Trophoblast cell (in vitro differentiated cells and primary cell): ENCODE data around the gene NEMP1.
"Not testable (repeated sequence)": the region's sequence is repeated elsewhere in the genome, so short reads cannot be mapped to it uniquely, and the experiment has no call there.

Experiments
- DNase-seq, 2 donors: peaks; one replicate each; pipeline ENCODE4 v3.0.0-alpha.2; 2016
- H2AFZ ChIP-seq: 2 replicates; pipeline ENCODE4 v1.6.1; 2013; ENCODE audit warnings: low read length, moderate library complexity, mild to moderate bottlenecking; ENCODE audit not compliant: insufficient read depth, poor library complexity
- H2AK5ac ChIP-seq: 2 replicates; pipeline ENCODE4 v1.6.1; 2013; ENCODE audit warnings: mild to moderate bottlenecking, low read length
- H2BK120ac ChIP-seq: 2 replicates; pipeline ENCODE4 v1.6.1; 2013; ENCODE audit warnings: low read length, mild to moderate bottlenecking, moderate library complexity; ENCODE audit not compliant: insufficient read depth, poor library complexity
- H2BK12ac ChIP-seq: 2 replicates; pipeline ENCODE4 v1.6.1; 2013; ENCODE audit warnings: mild to moderate bottlenecking, low read length, moderate library complexity
- H2BK5ac ChIP-seq: 2 replicates; pipeline ENCODE4 v1.6.1; 2013; ENCODE audit warnings: low read length, low read depth, moderate library complexity, mild to moderate bottlenecking; ENCODE audit not compliant: poor library complexity
- H3K14ac ChIP-seq: 2 replicates; pipeline ENCODE4 v1.6.1; 2013; ENCODE audit warnings: mild to moderate bottlenecking, low read length
- H3K18ac ChIP-seq: 2 replicates; pipeline ENCODE4 v1.6.1; 2013; ENCODE audit warnings: mild to moderate bottlenecking, low read length
- H3K23ac ChIP-seq: 2 replicates; pipeline ENCODE4 v1.6.1; 2013; ENCODE audit warnings: low read length
- H3K27ac ChIP-seq: 2 replicates; pipeline ENCODE4 v1.5.1; 2013; ENCODE audit warnings: low read depth, mild to moderate bottlenecking, inconsistent platforms, low read length, moderate library complexity
- H3K27me3 ChIP-seq: 2 replicates; pipeline ENCODE4 v1.6.1; 2013; ENCODE audit warnings: inconsistent platforms, mild to moderate bottlenecking, low read length, moderate library complexity; ENCODE audit not compliant: insufficient read depth
- H3K36me3 ChIP-seq, 2 experiments: 1 replicate in 1 of 2; 2 replicates in 1 of 2; pipeline ENCODE4 v1.6.1; 2013; ENCODE audit warnings: low read length in 2 of 2, mild to moderate bottlenecking in 2 of 2, moderate library complexity in 1 of 2; ENCODE audit not compliant: insufficient read depth in 2 of 2, control insufficient read depth in 1 of 2
- H3K4ac ChIP-seq: 2 replicates; pipeline ENCODE4 v1.6.1; 2013; ENCODE audit warnings: low read depth, mild to moderate bottlenecking, low read length, moderate library complexity
- H3K4me1 ChIP-seq, 2 experiments: 1 replicate in 1 of 2; 2 replicates in 1 of 2; pipeline ENCODE4 v1.6.1; 2013; ENCODE audit warnings: low read length in 2 of 2, mild to moderate bottlenecking in 2 of 2, moderate library complexity in 1 of 2; ENCODE audit not compliant: insufficient read depth in 2 of 2, control insufficient read depth in 1 of 2
- H3K4me2 ChIP-seq: 2 replicates; pipeline ENCODE4 v1.6.1; 2013; ENCODE audit warnings: inconsistent platforms, mild to moderate bottlenecking, low read length, moderate library complexity
- H3K4me3 ChIP-seq: 2 replicates; pipeline ENCODE4 v1.5.1; 2013; ENCODE audit warnings: mild to moderate bottlenecking, low read depth, low read length, inconsistent platforms
- H3K79me1 ChIP-seq: one replicate; pipeline ENCODE4 v1.6.1; 2013; ENCODE audit warnings: low read length
- H3K79me2 ChIP-seq: 2 replicates; pipeline ENCODE4 v1.6.1; 2013; ENCODE audit warnings: low read length, mild to moderate bottlenecking; ENCODE audit not compliant: control insufficient read depth, insufficient read depth, poor library complexity
- H3K9ac ChIP-seq: 2 replicates; pipeline ENCODE4 v1.6.1; 2013; ENCODE audit warnings: mild to moderate bottlenecking, low read length
- H3K9me3 ChIP-seq: 2 replicates; pipeline ENCODE4 v1.6.1; 2013; ENCODE audit warnings: low read depth, mild to moderate bottlenecking, control low read depth, inconsistent platforms, low read length; ENCODE audit not compliant: insufficient read depth
- H4K12ac ChIP-seq: 2 replicates; pipeline ENCODE4 v1.6.1; 2013; ENCODE audit warnings: low read depth, mild to moderate bottlenecking, low read length, moderate library complexity
- H4K8ac ChIP-seq: 2 replicates; pipeline ENCODE4 v1.6.1; 2013; ENCODE audit warnings: low read depth, mild to moderate bottlenecking, low read length, moderate library complexity
- H4K91ac ChIP-seq: one replicate; pipeline ENCODE4 v1.6.1; 2013; ENCODE audit warnings: low read depth, mild to moderate bottlenecking, low read length, moderate library complexity
- WGBS: extraction: QIAGEN DNeasy Blood & Tissue Kit; methylation state at CpG from one replicate; pipeline ENCODE4 v1.1.7; 2013; ENCODE audit warnings: missing lambda C conversion rate; ENCODE audit not compliant: insufficient read length, insufficient coverage; ENCODE audit errors: extremely low coverage; 5-methylcytosine and 5-hydroxymethylcytosine counted together

NEMP1 gene

DNA sequence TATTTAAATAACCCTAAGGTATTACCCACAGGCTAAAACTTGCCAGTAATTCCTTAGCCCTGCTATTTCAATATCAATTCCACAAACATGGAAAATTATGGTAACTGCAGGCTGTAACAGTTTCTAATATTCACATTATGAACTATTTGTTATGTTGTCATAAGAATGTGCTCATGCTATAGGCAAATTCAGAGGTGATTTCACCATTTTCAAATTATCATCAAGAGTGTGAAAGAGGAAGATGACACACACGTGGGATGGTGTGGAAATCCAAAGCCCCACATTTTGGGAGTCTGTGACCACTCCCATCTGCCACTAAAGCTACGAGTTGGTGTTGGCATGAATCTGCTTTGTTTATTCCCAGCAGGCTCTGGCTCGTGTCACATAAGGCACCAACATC, 22.8 kb downstream of the NEMP1 start:
- WGBS, result no CpG with 5 or more reads among the region's 3 CpGs

DNA sequence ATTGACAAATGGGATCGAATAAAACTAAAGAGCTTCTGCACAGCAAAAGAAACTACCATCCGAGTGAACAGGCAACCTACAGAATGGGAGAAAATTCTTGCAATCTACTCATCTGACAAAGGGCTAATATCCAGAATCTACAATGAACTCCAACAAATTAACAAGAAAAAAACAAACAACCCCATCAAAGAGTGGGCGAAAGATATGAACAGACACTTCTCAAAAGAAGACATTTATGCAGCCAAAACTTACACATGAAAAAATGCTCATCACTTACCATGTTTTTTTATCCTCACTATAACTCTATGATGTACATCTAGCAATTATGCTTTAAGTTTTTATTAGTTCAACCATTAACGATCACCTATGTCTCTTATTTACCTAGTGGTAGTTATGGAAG, 24.7 kb downstream of the NEMP1 start:
- H3K14ac ChIP-seq, H3K23ac ChIP-seq, H3K4ac ChIP-seq, H3K79me1 ChIP-seq, H3K4me1 ChIP-seq, H2BK5ac ChIP-seq, H2BK12ac ChIP-seq, H3K4me2 ChIP-seq, H3K9me3 ChIP-seq, H4K8ac ChIP-seq, H3K9ac ChIP-seq, H3K79me2 ChIP-seq, DNase-seq, H2AFZ ChIP-seq, H2AK5ac ChIP-seq, H3K4me3 ChIP-seq, H3K27ac ChIP-seq, H2BK120ac ChIP-seq, H4K91ac ChIP-seq, H4K12ac ChIP-seq, H3K27me3 ChIP-seq, H3K18ac ChIP-seq: not testable (repeated sequence)
- H3K36me3 ChIP-seq, result peaks cover 10 to 11% of the 10 kb centered on the region in 2 experiments
- WGBS, result no CpG with 5 or more reads among the region's 4 CpGs

More for the DNA sequence above, 22.8 kb downstream of the NEMP1 start:
- H2AFZ ChIP-seq, result no peak overlapping the region
- no peak overlapping the region for H3K27ac ChIP-seq
- no peak overlapping the region for H3K14ac ChIP-seq
- no peak overlapping the region for H2AK5ac ChIP-seq
- no peak overlapping the region for H3K23ac ChIP-seq
- peaks cover 10 to 19% of the 10 kb centered on the region in 2 experiments for H3K36me3 ChIP-seq
- no peak overlapping the region for H3K4me2 ChIP-seq
- H2BK5ac ChIP-seq, result no peak overlapping the region
- no peak overlapping the region for H3K4me3 ChIP-seq
- no peaks in the 10 kb centered on the region for H3K9me3 ChIP-seq
- H3K18ac ChIP-seq, result no peak overlapping the region
- H3K4me1 ChIP-seq, result no peaks in the 10 kb centered on the region
- no peaks in the 10 kb centered on the region for H3K79me2 ChIP-seq
- H4K8ac ChIP-seq, result no peak overlapping the region
- H2BK12ac ChIP-seq, result no peak overlapping the region
- no peak overlapping the region for H4K91ac ChIP-seq
- no peak overlapping the region for H2BK120ac ChIP-seq
- no peaks in the 10 kb centered on the region for H3K79me1 ChIP-seq
- no peaks in the 10 kb centered on the region for H3K27me3 ChIP-seq
- no peak overlapping the region for H3K4ac ChIP-seq
- H3K9ac ChIP-seq, result no peak overlapping the region
- peak in 1 of 2 donors; percentile 52 for DNase-seq
- H4K12ac ChIP-seq, result no peak overlapping the region

DNA sequence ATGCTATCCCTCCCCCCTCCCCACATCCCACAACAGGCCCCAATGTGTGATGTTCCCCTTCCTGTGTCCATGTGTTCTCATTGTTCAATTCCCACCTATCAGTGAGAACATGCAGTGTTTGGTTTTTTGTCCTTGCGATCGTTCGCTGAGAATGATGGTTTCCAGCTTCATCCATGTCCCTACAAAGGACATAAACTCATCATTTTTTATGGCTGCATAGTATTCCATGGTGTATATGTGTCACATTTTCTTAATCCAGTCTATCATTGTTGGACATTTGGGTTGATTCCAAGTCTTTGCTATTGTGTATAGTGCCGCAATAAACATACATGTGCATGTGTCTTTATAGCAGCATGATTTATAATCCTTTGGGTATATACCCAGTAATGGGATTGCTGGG, 25.4 kb downstream of the NEMP1 start:
- H2BK5ac ChIP-seq, H3K27me3 ChIP-seq, H4K8ac ChIP-seq, H3K9ac ChIP-seq, H4K12ac ChIP-seq, H3K23ac ChIP-seq, H3K79me1 ChIP-seq, H3K4me1 ChIP-seq, H4K91ac ChIP-seq, H2AFZ ChIP-seq, H3K4me2 ChIP-seq, H2AK5ac ChIP-seq, H2BK12ac ChIP-seq, H3K4ac ChIP-seq, H3K18ac ChIP-seq, DNase-seq, H3K4me3 ChIP-seq, H3K79me2 ChIP-seq, H2BK120ac ChIP-seq, H3K9me3 ChIP-seq, H3K14ac ChIP-seq, H3K27ac ChIP-seq, H3K36me3 ChIP-seq: not testable (repeated sequence)
- no CpG with 5 or more reads among the region's 4 CpGs for WGBS

DNA sequence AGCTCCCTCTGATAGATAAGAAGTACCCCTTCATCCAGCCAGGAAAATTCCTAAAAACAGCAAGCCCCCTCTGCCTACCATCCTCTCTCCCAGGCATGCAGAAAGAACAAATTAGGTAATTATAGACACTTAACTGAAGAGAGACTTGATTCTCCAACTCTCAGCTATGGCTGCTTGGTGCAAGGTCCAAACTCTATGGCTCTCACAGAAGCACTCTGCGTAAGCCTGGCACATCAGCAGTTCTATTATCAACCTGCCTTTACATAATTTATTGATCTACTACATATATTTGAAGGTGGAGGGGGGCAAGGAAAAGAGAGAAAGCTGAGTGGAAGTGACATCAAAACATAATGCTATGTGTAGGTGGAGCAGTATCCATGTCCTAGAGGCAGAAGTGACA, 27.6 kb downstream of the NEMP1 start:
- WGBS, result no CpG with 5 or more reads among the region's 1 CpG
- no peak overlapping the region for H2BK12ac ChIP-seq

More for the DNA sequence above, 27.6 kb downstream of the NEMP1 start:
- no peaks in the 10 kb centered on the region for H3K4me1 ChIP-seq
- no peak overlapping the region for H2AK5ac ChIP-seq
- H3K36me3 ChIP-seq, result peaks cover 2 to 7% of the 10 kb centered on the region in 2 experiments
- no peak overlapping the region for H2AFZ ChIP-seq
- no peak overlapping the region for H3K4me2 ChIP-seq
- no peaks in the 10 kb centered on the region for H3K79me1 ChIP-seq
- no peak overlapping the region for H2BK120ac ChIP-seq
- DNase-seq, result no peak
- H3K27me3 ChIP-seq, result no peaks in the 10 kb centered on the region
- no peak overlapping the region for H3K4ac ChIP-seq
- peaks cover 1% of the 10 kb centered on the region for H3K9me3 ChIP-seq
- no peak overlapping the region for H3K14ac ChIP-seq
- no peak overlapping the region for H3K9ac ChIP-seq
- H3K4me3 ChIP-seq, result no peak overlapping the region
- H3K79me2 ChIP-seq, result no peaks in the 10 kb centered on the region
- H4K12ac ChIP-seq, result no peak overlapping the region
- no peak overlapping the region for H3K27ac ChIP-seq
- no peak overlapping the region for H2BK5ac ChIP-seq
- H4K91ac ChIP-seq, result no peak overlapping the region
- H3K18ac ChIP-seq, result no peak overlapping the region
- H3K23ac ChIP-seq, result no peak overlapping the region
- H4K8ac ChIP-seq, result no peak overlapping the region
